GM06990 (cell line): ENCODE data around the gene CTNS.

ENCODE experiments used
- DNase-seq: peaks from one replicate; pipeline ENCODE4 v3.0.0-alpha.2; 2011; ENCODE audit not compliant: insufficient read length; ENCODE audit errors: extremely low read depth
- H3K27me3 ChIP-seq: replicated peaks from 2 replicates; pipeline ENCODE4 v1.6.0; 2011; ENCODE audit warnings: low read length; ENCODE audit not compliant: control insufficient read depth, insufficient read depth
- H3K36me3 ChIP-seq: 2 replicates; pipeline ENCODE4 v1.5.1; 2011; ENCODE audit warnings: low read length; ENCODE audit not compliant: control insufficient read depth, insufficient read depth
- H3K4me3 ChIP-seq: replicated peaks from 2 replicates; pipeline ENCODE4 v1.5.1; 2011; ENCODE audit warnings: low read depth, mild to moderate bottlenecking, control low read depth, low read length
- CTCF ChIP-seq: IDR thresholded peaks from 2 replicates; pipeline ENCODE4 v1.5.1; 2011; ENCODE audit warnings: low read length, control low read depth, mild to moderate bottlenecking, inconsistent platforms; ENCODE audit not compliant: insufficient read depth, poor library complexity, severe bottlenecking

The CTNS gene

GRCh38 chr17:3593384-3593783 lies 43.2 kb upstream of the CTNS start:
- TF ChIP-seq CTCF = no peak
- H3K27me3 ChIP-seq = no peaks in the 10 kb centered on the region
- no peak for DNase-seq
- H3K4me3 ChIP-seq = no peak overlapping the region
- peaks cover 7% of the 10 kb centered on the region for H3K36me3 ChIP-seq

- Histone ChIP-seq H3K36me3 (peaks cover 7% of the 10 kb centered on the region), H3K4me3 (no peak overlapping the region), H3K27me3 (no peaks in the 10 kb centered on the region)
- no peak for TF ChIP-seq CTCF
- no peak for DNase-seq
Observed at GRCh38 chr17:3594051-3594800, 42.3 kb upstream of the CTNS start.

- no peak for DNase-seq
- Histone ChIP-seq H3K4me3 (no peak overlapping the region), H3K27me3 (no peaks in the 10 kb centered on the region), H3K36me3 (peaks cover 2% of the 10 kb centered on the region)
- TF ChIP-seq CTCF = no peak
Observed at GRCh38 chr17:3594976-3595375, 41.6 kb upstream of the CTNS start.

GRCh38 chr17:3596804-3597464 lies 39.6 kb upstream of the CTNS start:
- H3K4me3 ChIP-seq = no peak overlapping the region
- no peaks in the 10 kb centered on the region for H3K27me3 ChIP-seq
- H3K36me3 ChIP-seq = peaks cover 2% of the 10 kb centered on the region
- TF ChIP-seq CTCF = no peak
- DNase-seq = no peak

DNA sequence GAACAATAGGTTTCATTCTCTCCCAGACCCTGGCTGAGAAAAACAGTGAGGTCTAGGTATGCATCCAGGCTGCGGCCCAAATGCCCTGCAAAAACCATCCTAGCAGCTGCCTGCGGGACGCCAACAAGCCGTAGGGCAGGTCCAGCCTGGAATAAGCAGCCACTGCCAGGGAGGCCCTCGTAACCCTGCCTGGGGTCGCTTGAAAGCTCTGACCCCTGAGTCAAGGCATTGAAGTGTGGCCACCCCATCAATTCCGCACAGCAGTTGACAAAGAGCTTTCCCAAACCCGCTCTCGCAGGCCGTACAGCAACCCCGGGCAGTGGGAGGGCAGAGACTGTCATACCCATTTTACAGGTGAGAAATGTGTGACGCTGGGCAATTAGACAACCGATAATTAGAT lies 38.5 kb upstream of the CTNS start:
- TF ChIP-seq CTCF = no peak
- H3K36me3 ChIP-seq = peaks cover 2% of the 10 kb centered on the region
- H3K4me3 ChIP-seq = no peak overlapping the region

More for the DNA sequence above, 38.5 kb upstream of the CTNS start:
- no peaks in the 10 kb centered on the region for H3K27me3 ChIP-seq
- DNase-seq = no peak
